BLaER1 treated with 17β-estradiol and CSF1 and Interleukin-3, amounts not matched to agents 10 nM and 100 nM (cell line): ENCODE data around the gene NRG4.
"Not testable (repeated sequence)": the region's sequence is repeated elsewhere in the genome, so short reads cannot be mapped to it uniquely, and the experiment has no call there.

Experiments
- H3K27ac ChIP-seq, 11 experiments: shearing (Covaris generic); formaldehyde crosslinking; 2 replicates each; pipeline ENCODE4 v1.8.1; 2022
- H3K27me3 ChIP-seq, 11 experiments: shearing (Covaris generic); formaldehyde crosslinking; 2 replicates each; pipeline ENCODE4 v1.8.1; 2022
- H3K36me3 ChIP-seq, 11 experiments: shearing (Covaris generic); formaldehyde crosslinking; 2 replicates each; pipeline ENCODE4 v1.8.1; 2022
- H3K4me1 ChIP-seq, 10 experiments: shearing (Covaris generic); formaldehyde crosslinking; 2 replicates each; pipeline ENCODE4 v1.8.1; 2022
- H3K4me2 ChIP-seq, 11 experiments: shearing (Covaris generic); formaldehyde crosslinking; 2 replicates each; pipeline ENCODE4 v1.8.1; 2022
- H3K4me3 ChIP-seq, 10 experiments: shearing (Covaris generic); formaldehyde crosslinking; 2 replicates each; pipeline ENCODE4 v1.8.1; 2022
- H3K9ac ChIP-seq, 11 experiments: shearing (Covaris generic); formaldehyde crosslinking; 2 replicates each; pipeline ENCODE4 v1.8.1; 2022
- H3K9me3 ChIP-seq, 11 experiments: shearing (Covaris generic); formaldehyde crosslinking; replicated peaks in 1 of 11; 2 replicates each; pipeline ENCODE4 v1.8.1; 2022
- H4K20me1 ChIP-seq, 11 experiments: shearing (Covaris generic); formaldehyde crosslinking; 2 replicates each; pipeline ENCODE4 v1.8.1; 2022
- Cebpa-rat ChIP-seq, 11 experiments: shearing (Covaris generic); IDR thresholded peaks; 2 replicates each; pipeline ENCODE4 v1.8.1; 2022

The NRG4 gene

DNA sequence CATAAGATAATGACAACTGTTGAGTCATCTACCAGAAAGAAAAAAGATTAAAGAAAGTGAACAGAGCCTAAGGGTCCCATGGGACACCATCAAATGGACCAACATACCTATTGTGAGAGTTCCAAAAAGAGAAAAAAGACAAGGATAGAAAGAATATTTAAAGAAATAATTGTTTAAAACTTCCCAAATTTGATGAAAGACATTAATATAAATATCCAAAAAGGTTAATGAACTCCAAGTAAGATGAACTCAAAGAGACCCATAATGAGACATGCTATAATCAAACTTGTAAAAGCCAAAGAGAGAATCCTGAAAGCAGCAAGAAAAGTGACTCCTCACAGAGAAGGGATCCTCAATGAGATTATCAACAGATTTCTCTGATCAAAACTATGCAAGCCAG lies 8.9 kb downstream of the NRG4 start:
- Histone ChIP-seq H3K4me2 (no peak overlapping the region), H3K9ac (no peak overlapping the region), H3K4me3 (no peak overlapping the region), H3K4me1 (peaks cover 0 to 16% (median 12%) of the 10 kb centered on the region in 10 experiments; a peak in 12 of 20 replicates), H3K27me3 (no peaks in the 10 kb centered on the region), H3K9me3 (no peaks in the 10 kb centered on the region), H4K20me1 (no peaks in the 10 kb centered on the region), H3K27ac (no peak overlapping the region), H3K36me3 (no peaks in the 10 kb centered on the region)
- no peak for TF ChIP-seq Cebpa-rat (IDR thresholded peaks at IDR 0.05)

DNA sequence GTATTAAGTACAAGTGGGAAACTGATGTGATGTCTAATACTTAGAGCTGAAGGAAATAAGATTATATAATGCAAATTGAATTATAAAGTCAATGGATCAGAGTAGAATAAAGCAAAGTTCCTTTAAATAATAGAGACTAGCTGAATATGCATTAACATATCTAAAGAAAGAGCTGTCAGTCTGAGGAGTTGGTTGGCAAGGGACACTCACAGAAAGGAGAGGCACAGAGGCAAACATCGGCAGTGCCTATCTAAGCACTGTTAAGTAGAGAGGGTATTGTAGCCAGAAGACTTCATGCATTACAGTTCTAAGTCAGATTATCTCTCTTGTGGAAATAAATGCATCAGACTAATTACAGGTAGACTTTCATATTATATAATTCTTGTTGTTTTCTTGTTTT lies 16.6 kb downstream of the NRG4 start:
- no peaks in the 10 kb centered on the region for H3K4me1 ChIP-seq
- peaks cover 7 to 17% (median 12%) of the 10 kb centered on the region in 11 experiments; a peak in 19 of 22 replicates for H3K9me3 ChIP-seq
- TF ChIP-seq Cebpa-rat (IDR thresholded peaks at IDR 0.05), result no peak
- H3K27me3 ChIP-seq, result no peaks in the 10 kb centered on the region
- no peak overlapping the region for H3K4me3 ChIP-seq
- no peak overlapping the region for H3K27ac ChIP-seq
- no peaks in the 10 kb centered on the region for H3K36me3 ChIP-seq
- H3K4me2 ChIP-seq, result no peak overlapping the region
- no peaks in the 10 kb centered on the region for H4K20me1 ChIP-seq
- no peak overlapping the region for H3K9ac ChIP-seq

DNA sequence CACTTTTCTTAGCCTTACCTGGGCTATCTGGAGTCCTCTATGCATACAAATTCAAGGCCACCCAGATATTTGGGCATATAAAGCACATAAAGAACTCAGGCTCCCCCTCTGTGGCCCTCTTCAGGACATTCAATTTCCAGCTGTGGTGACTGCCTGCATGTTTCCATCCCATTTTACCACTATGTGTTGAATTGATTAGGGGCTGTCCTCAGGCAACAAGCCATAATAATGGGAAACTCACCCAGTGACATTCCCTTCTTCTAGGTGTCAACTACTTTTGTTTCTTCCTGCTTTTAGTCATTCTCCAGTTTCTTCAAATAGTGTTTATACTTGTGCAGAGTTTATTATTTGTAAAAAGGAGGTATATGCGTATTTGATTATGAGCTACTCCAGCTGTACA lies 18.0 kb downstream of the NRG4 start:
- Histone ChIP-seq H3K27ac (no peak overlapping the region), H3K4me1 (no peaks in the 10 kb centered on the region)
- TF ChIP-seq Cebpa-rat (IDR thresholded peaks at IDR 0.05), result no peak

DNA sequence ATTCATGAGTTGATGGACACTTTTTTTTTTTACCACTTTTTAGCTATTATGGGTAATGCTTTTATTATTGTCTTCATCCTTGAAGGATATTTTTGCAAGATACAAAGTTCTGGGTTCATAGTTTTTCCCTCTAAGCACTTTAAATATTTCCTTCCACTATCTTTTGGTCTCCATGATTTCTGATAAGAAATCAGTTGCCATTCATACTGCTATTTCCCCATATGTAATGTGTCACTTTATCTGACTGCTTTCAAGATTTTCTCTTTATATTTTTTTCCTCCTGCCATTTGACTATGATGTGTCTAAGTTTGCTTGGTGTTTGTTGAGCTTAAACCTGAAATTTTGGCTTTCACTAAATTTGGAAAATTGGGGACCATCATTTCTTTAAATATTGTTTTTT lies 19.3 kb downstream of the NRG4 start:
- TF ChIP-seq Cebpa-rat (IDR thresholded peaks at IDR 0.05), result no peak
- Histone ChIP-seq H3K27me3 (no peaks in the 10 kb centered on the region), H3K9me3 (peaks cover 7 to 17% (median 12%) of the 10 kb centered on the region in 11 experiments; a peak in 19 of 22 replicates), H3K4me1 (peaks cover 0 to 12% (median 9%) of the 10 kb centered on the region in 10 experiments; a peak in 10 of 20 replicates), H4K20me1 (no peaks in the 10 kb centered on the region), H3K36me3 (no peaks in the 10 kb centered on the region), H3K4me2 (no peak overlapping the region), H3K27ac (no peak overlapping the region), H3K9ac (no peak overlapping the region), H3K4me3 (no peak overlapping the region)

More for the DNA sequence above, 18.0 kb downstream of the NRG4 start:
- H3K36me3 ChIP-seq, result no peaks in the 10 kb centered on the region
- H4K20me1 ChIP-seq, result no peaks in the 10 kb centered on the region
- no peak overlapping the region for H3K4me2 ChIP-seq
- peaks cover 7 to 17% (median 12%) of the 10 kb centered on the region in 11 experiments; a peak in 19 of 22 replicates for H3K9me3 ChIP-seq
- H3K27me3 ChIP-seq, result no peaks in the 10 kb centered on the region
- H3K9ac ChIP-seq, result no peak overlapping the region
- H3K4me3 ChIP-seq, result no peak overlapping the region

DNA sequence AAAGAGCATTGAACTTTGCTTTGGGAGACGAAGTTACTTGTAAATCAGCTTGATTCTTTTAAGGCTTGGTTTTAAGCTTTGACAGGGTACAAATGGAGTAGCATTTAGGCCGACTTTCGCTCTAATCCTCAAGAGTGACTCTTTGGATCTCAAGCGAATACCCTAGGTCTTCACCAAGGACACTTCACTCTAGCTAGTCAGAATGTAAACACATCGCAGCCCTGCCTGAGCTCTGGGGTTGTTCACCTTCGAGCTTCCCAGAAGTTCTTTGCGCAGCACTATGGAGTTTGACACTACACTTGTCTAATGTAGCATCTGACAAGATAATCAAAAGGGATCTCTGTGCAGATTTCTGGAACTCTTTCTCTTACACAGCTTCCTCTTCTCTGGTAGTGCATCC lies 22.3 kb downstream of the NRG4 start:
- Histone ChIP-seq H3K4me1 (peaks cover 0 to 12% (median 9%) of the 10 kb centered on the region in 10 experiments; a peak in 10 of 20 replicates), H3K36me3 (no peaks in the 10 kb centered on the region), H3K4me2 (no peak overlapping the region), H3K27me3 (no peaks in the 10 kb centered on the region), H3K4me3 (no peak overlapping the region), H3K9ac (no peak overlapping the region), H3K9me3 (peaks cover 7 to 17% (median 12%) of the 10 kb centered on the region in 11 experiments; a peak in 19 of 22 replicates), H3K27ac (no peak overlapping the region), H4K20me1 (no peaks in the 10 kb centered on the region)
- TF ChIP-seq Cebpa-rat (IDR thresholded peaks at IDR 0.05), result no peak

DNA sequence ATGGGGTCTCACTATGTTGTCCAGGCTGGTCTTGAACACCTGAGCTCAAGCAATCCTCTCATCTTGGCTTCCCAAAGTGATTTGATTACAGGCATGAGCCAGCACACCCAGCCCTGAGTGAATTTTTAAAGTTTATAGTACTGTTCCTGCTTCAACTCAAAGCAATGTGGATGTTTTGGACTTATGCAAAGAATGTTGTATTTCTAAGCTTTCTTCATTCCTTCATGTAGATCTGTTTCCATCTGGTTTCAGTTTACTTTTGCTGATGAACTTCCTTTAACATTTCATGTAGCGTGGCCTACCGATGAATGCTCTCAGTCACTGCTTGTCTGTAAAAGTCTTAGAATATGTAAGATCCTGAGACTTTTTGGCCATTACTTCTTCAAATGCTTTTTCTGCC lies 23.2 kb downstream of the NRG4 start:
- no peaks in the 10 kb centered on the region for H3K36me3 ChIP-seq
- no peaks in the 10 kb centered on the region for H4K20me1 ChIP-seq
- no peak overlapping the region for H3K4me3 ChIP-seq
- no peak overlapping the region for H3K9ac ChIP-seq
- no peaks in the 10 kb centered on the region for H3K27me3 ChIP-seq
- no peak for TF ChIP-seq Cebpa-rat (IDR thresholded peaks at IDR 0.05)
- H3K9me3 ChIP-seq, result peaks cover 7 to 15% (median 11%) of the 10 kb centered on the region in 11 experiments; a peak in 19 of 22 replicates
- peaks cover 0 to 12% (median 9%) of the 10 kb centered on the region in 10 experiments; a peak in 10 of 20 replicates for H3K4me1 ChIP-seq
- H3K27ac ChIP-seq, result no peak overlapping the region
- peak overlapping the region in 9 of 11 experiments; percentile 2 to 49 (median 23); a peak in 14 of 22 replicates for H3K4me2 ChIP-seq

DNA sequence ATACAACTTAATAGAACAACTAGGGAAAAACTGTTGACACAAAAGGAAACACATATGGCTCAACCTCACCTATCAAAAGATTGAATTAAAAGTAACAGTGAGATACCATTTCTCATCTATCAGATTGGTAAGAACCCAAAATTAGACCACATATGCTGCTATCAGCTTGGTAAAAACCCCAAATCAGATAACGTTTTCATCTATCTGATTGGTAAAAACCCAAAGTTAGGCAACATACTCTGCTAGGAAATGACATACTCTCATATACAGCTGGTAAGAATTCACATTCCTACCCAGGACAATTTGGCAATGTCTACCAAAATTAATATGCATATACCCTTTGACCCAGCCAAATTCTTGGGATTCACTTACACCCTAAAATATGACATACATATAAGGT lies 26.3 kb downstream of the NRG4 start:
- Histone ChIP-seq H4K20me1 (no peaks in the 10 kb centered on the region), H3K9me3 (no peaks in the 10 kb centered on the region), H3K27me3 (no peaks in the 10 kb centered on the region), H3K36me3 (no peaks in the 10 kb centered on the region), H3K4me2 (no peak overlapping the region), H3K27ac (no peak overlapping the region), H3K4me3 (no peak overlapping the region), H3K9ac (no peak overlapping the region), H3K4me1 (peaks cover 0 to 12% (median 9%) of the 10 kb centered on the region in 10 experiments; a peak in 10 of 20 replicates)
- no peak for TF ChIP-seq Cebpa-rat (IDR thresholded peaks at IDR 0.05)

DNA sequence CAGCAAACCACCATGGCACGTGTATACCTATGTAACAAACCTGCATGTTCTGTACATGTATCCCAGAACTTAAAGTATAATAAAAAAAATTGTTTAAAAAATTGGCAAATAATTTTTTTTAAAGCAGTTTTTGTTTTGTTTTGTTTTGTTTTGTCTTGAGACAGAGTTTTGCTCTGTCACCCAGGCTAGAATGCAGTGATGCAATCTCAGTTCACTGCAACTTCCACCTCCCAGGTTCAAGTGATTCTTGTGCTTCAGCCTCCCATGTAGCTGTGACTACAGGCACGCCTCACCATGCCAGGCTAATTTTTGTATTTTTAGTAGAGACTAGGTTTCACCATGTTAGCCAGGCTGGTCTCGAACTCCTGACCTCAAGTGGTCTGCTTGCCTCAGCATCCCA lies 27.5 kb downstream of the NRG4 start:
- H3K27me3 ChIP-seq, H3K27ac ChIP-seq, H3K4me2 ChIP-seq, H4K20me1 ChIP-seq, H3K9me3 ChIP-seq, H3K9ac ChIP-seq, H3K4me3 ChIP-seq, H3K36me3 ChIP-seq: not testable (repeated sequence)
- H3K4me1 ChIP-seq, result peaks cover 0 to 12% (median 9%) of the 10 kb centered on the region in 10 experiments; a peak in 10 of 20 replicates

DNA sequence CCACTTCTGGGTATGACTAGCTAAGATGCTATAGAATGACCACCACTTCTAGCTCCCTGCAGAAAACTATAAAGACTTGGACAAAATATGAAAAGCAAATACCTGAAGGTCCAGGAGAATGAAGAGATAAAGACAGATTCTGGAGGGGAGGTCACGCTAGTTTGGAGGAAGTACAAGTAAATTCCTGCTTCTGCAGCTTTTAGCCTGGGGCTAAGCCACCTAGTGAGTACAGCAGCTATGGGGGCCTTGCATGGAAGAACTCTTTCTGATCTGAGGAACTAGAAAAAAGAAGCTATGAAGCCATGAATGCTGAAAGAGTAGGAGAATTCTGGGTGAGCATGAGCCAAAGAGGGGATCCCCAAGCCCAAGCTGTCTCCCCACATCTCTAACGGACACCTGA lies 29.8 kb downstream of the NRG4 start:
- H3K27me3 ChIP-seq, result no peaks in the 10 kb centered on the region
- no peak overlapping the region for H3K4me3 ChIP-seq
- no peak overlapping the region for H3K9ac ChIP-seq
- H3K36me3 ChIP-seq, result no peaks in the 10 kb centered on the region
- H3K27ac ChIP-seq, result no peak overlapping the region
- no peak for TF ChIP-seq Cebpa-rat (IDR thresholded peaks at IDR 0.05)
- no peaks in the 10 kb centered on the region for H4K20me1 ChIP-seq
- H3K4me1 ChIP-seq, result no peaks in the 10 kb centered on the region
- H3K9me3 ChIP-seq, result peaks cover 0 to 4% (median 2%) of the 10 kb centered on the region in 11 experiments; a peak in 14 of 22 replicates
- H3K4me2 ChIP-seq, result no peak overlapping the region

DNA sequence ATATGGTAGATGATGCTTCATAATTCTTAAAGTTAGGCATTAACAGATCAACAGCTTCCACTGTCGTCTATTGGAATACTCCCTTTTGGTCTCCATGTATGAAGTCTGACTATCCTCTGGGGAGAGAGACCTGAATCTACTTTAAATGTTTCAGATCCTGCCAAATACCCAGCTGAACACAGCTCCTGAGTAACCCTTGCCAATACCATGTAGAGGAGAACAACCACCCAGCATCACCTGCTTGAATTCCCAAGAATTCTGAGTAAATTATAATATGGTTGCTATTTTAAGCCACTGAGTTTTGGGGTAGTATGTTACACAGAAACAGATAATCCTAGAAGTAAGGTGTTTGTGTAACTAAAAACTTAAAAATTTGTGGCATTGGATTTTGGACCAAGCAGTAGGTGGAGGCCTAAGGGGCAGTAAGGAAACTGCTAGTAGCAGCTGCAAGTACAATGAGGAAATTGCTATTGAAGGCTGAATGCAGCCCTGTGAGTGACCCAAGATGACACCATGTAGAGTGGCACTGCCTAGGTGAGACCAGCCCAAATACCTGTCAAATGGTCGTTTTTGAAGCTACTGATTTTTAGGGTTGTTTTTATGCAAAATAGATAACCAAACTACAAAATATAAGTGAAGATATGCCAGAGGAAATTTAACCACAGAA lies 30.9 kb downstream of the NRG4 start:
- Histone ChIP-seq H3K27me3 (no peaks in the 10 kb centered on the region), H3K4me3 (no peak overlapping the region), H3K9ac (no peak overlapping the region), H3K36me3 (no peaks in the 10 kb centered on the region), H3K27ac (no peak overlapping the region), H3K9me3 (peaks cover 0 to 12% (median 10%) of the 10 kb centered on the region in 11 experiments; a peak in 15 of 22 replicates), H3K4me1 (no peaks in the 10 kb centered on the region), H4K20me1 (no peaks in the 10 kb centered on the region), H3K4me2 (no peak overlapping the region)
- TF ChIP-seq Cebpa-rat (IDR thresholded peaks at IDR 0.05), result no peak

DNA sequence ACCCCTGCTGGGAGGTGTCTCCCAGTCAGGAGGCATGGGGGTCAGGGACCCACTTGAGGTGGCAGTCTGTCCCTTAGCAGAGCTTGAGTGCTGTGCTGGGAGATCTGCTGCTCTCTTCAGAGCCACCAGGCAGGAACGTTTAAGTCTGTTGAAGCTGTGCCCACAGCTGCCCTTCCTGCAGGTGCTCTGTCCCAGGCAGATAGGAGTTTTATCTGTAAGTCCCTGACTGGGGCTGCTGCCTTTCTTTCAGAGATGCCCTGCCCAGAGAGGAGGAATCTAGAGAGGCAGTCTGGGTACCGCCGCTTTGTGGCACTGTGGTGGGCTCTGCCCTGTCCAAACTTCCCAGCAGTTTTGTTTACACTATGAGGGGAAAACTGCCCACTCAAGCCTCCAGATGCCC lies 35.5 kb downstream of the NRG4 start:
- H3K27me3 ChIP-seq, H3K36me3 ChIP-seq, H3K9ac ChIP-seq, H3K4me3 ChIP-seq, H3K4me1 ChIP-seq, H3K27ac ChIP-seq, H3K4me2 ChIP-seq, H4K20me1 ChIP-seq: not testable (repeated sequence)
- H3K9me3 ChIP-seq, result peaks cover 0 to 19% (median 13%) of the 10 kb centered on the region in 11 experiments; a peak in 18 of 22 replicates
